H9 (cell line): ENCODE measurements around the gene ANKRD55. TPM values are rescaled to one million over a fixed set of nuclear protein-coding genes. Genes with fewer than 3 reads are reported as not detected.

Experiments
- DNase-seq: peaks from one replicate; pipeline ENCODE4 v3.0.0-alpha.2; 2017
- H2AFZ ChIP-seq: one replicate; pipeline ENCODE4 v1.6.1; 2013; ENCODE audit warnings: mild to moderate bottlenecking, low read length, control low read depth, moderate library complexity
- H2AK5ac ChIP-seq: 2 replicates; pipeline ENCODE4 v1.6.1; 2013; ENCODE audit warnings: low read length, control low read depth, mixed read lengths; ENCODE audit not compliant: insufficient read length
- H2BK120ac ChIP-seq: one replicate; pipeline ENCODE4 v1.6.1; 2013; ENCODE audit warnings: low read depth, mild to moderate bottlenecking, low read length, control low read depth, inconsistent platforms; ENCODE audit not compliant: poor library complexity, severe bottlenecking
- H2BK12ac ChIP-seq: 2 replicates; pipeline ENCODE4 v1.6.1; 2013; ENCODE audit warnings: low read length, control low read depth, mixed read lengths, low read depth; ENCODE audit not compliant: insufficient read length
- H2BK15ac ChIP-seq: 2 replicates; pipeline ENCODE4 v1.6.1; 2013; ENCODE audit warnings: low read depth, low read length, control low read depth
- H2BK20ac ChIP-seq: one replicate; pipeline ENCODE4 v1.6.1; 2013; ENCODE audit warnings: low read depth, mild to moderate bottlenecking, low read length, control low read depth, inconsistent platforms; ENCODE audit not compliant: poor library complexity, severe bottlenecking
- H2BK5ac ChIP-seq: 2 replicates; pipeline ENCODE4 v1.6.1; 2013; ENCODE audit warnings: low read length, control low read depth, mixed read lengths; ENCODE audit not compliant: insufficient read length
- H3K14ac ChIP-seq: 2 replicates; pipeline ENCODE4 v1.6.1; 2013; ENCODE audit warnings: low read length, control low read depth; ENCODE audit not compliant: insufficient read depth
- H3K18ac ChIP-seq: 2 replicates; pipeline ENCODE4 v1.6.1; 2013; ENCODE audit warnings: low read depth, mild to moderate bottlenecking, mixed read lengths, low read length, control low read depth; ENCODE audit not compliant: insufficient read length
- H3K23ac ChIP-seq: 2 replicates; pipeline ENCODE4 v1.6.1; 2013; ENCODE audit warnings: low read length, control low read depth, mixed read lengths, low read depth; ENCODE audit not compliant: insufficient read length
- H3K23me2 ChIP-seq: 2 replicates; pipeline ENCODE4 v1.6.1; 2013; ENCODE audit warnings: low read depth, mild to moderate bottlenecking, mixed read lengths, low read length, control low read depth; ENCODE audit not compliant: insufficient read length, poor library complexity, severe bottlenecking
- H3K27ac ChIP-seq: 2 replicates; pipeline ENCODE4 v1.5.1; 2013; ENCODE audit warnings: low read length, control low read depth, mixed read lengths, low read depth; ENCODE audit not compliant: insufficient read length
- H3K27me3 ChIP-seq: 2 replicates; pipeline ENCODE4 v1.6.1; 2013; ENCODE audit warnings: low read length, control low read depth, inconsistent platforms; ENCODE audit not compliant: insufficient read depth
- H3K4ac ChIP-seq: 2 replicates; pipeline ENCODE4 v1.6.1; 2013; ENCODE audit warnings: low read depth, mild to moderate bottlenecking, control low read depth, inconsistent platforms, low read length, moderate library complexity
- H3K4me1 ChIP-seq: 2 replicates; pipeline ENCODE4 v1.6.1; 2013; ENCODE audit warnings: low read length, control low read depth, inconsistent platforms; ENCODE audit not compliant: insufficient read depth
- H3K4me2 ChIP-seq: 2 replicates; pipeline ENCODE4 v1.6.1; 2013; ENCODE audit warnings: low read length, control low read depth, mixed read lengths; ENCODE audit not compliant: insufficient read length, insufficient read depth
- H3K56ac ChIP-seq: 2 replicates; pipeline ENCODE4 v1.6.1; 2013; ENCODE audit warnings: low read depth, mild to moderate bottlenecking, mixed read lengths, low read length, control low read depth; ENCODE audit not compliant: insufficient read length
- H3K79me1 ChIP-seq: 2 replicates; pipeline ENCODE4 v1.6.1; 2013; ENCODE audit warnings: low read depth, mild to moderate bottlenecking, moderate library complexity, low read length, control low read depth, inconsistent platforms; ENCODE audit not compliant: insufficient read depth, poor library complexity, severe bottlenecking
- H3K79me2 ChIP-seq: 2 replicates; pipeline ENCODE4 v1.6.1; 2013; ENCODE audit warnings: low read length, control low read depth, inconsistent platforms; ENCODE audit not compliant: insufficient read depth
- H3K9ac ChIP-seq: 2 replicates; pipeline ENCODE4 v1.6.1; 2013; ENCODE audit warnings: low read length, control low read depth, mixed read lengths; ENCODE audit not compliant: insufficient read length; ENCODE audit errors: extremely low read depth
- H3K9me3 ChIP-seq: one replicate; pipeline ENCODE4 v1.6.1; 2013; ENCODE audit warnings: low read depth, low read length, inconsistent platforms; ENCODE audit not compliant: control insufficient read depth
- H3T11ph ChIP-seq: one replicate; pipeline ENCODE4 v1.6.1; 2013; ENCODE audit warnings: mild to moderate bottlenecking, low read length, control low read depth, inconsistent platforms
- H4K20me1 ChIP-seq: one replicate; pipeline ENCODE4 v1.6.1; 2013; ENCODE audit not compliant: control insufficient read depth, insufficient read length, insufficient read depth
- H4K5ac ChIP-seq: 2 replicates; pipeline ENCODE4 v1.6.1; 2013; ENCODE audit warnings: low read depth, mild to moderate bottlenecking, mixed read lengths, low read length, control low read depth; ENCODE audit not compliant: insufficient read length
- H4K8ac ChIP-seq: replicated peaks from 2 replicates; pipeline ENCODE4 v1.6.1; 2013; ENCODE audit warnings: low read length, control low read depth, mixed read lengths, low read depth; ENCODE audit not compliant: insufficient read length
- H4K91ac ChIP-seq: 2 replicates; pipeline ENCODE4 v1.6.1; 2013; ENCODE audit warnings: low read depth, mild to moderate bottlenecking, moderate library complexity, mixed read lengths, low read length, control low read depth; ENCODE audit not compliant: insufficient read length
- H3K27ac Mint-ChIP-seq, 3 experiments: 2 replicates in 2 of 3; 3 replicates in 1 of 3; pipeline ENCODE4 v1.8.0; 2020 to 2021; ENCODE audit warnings: mixed read lengths in 3 of 3, mild to moderate bottlenecking in 1 of 3, moderate library complexity in 1 of 3
- H3K27me3 Mint-ChIP-seq: 2 replicates; pipeline ENCODE4 v1.8.0; 2021; ENCODE audit warnings: low read depth, mild to moderate bottlenecking, moderate library complexity, mixed read lengths
- H3K36me3 Mint-ChIP-seq, 3 experiments: 2 replicates in 2 of 3; 3 replicates in 1 of 3; pipeline ENCODE4 v1.8.0; 2020 to 2021; ENCODE audit warnings: low read depth in 3 of 3, mixed read lengths in 3 of 3; ENCODE audit not compliant: insufficient read depth in 1 of 3
- H3K4me1 Mint-ChIP-seq, 2 experiments: 2 replicates each; pipeline ENCODE4 v1.8.0; 2020; ENCODE audit warnings: mixed read lengths in 2 of 2
- H3K4me3 Mint-ChIP-seq, 2 experiments: 2 replicates in 1 of 2; 3 replicates in 1 of 2; pipeline ENCODE4 v1.8.0; 2020 to 2021; ENCODE audit warnings: mild to moderate bottlenecking in 2 of 2, mixed read lengths in 2 of 2, moderate library complexity in 1 of 2
- H3K9me3 Mint-ChIP-seq, 2 experiments: 2 replicates in 1 of 2; 3 replicates in 1 of 2; pipeline ENCODE4 v1.8.0; 2020; ENCODE audit warnings: mild to moderate bottlenecking in 2 of 2, mixed read lengths in 2 of 2, moderate library complexity in 1 of 2
- CTCF ChIP-seq: fragments of 200-600 bp; sonication (generic); conservative IDR thresholded peaks from 3 replicates; pipeline ENCODE4 v1.8.0; 2021; ENCODE audit warnings: antibody characterized with exemption, mild to moderate bottlenecking
- WGBS: extraction: QIAGEN DNeasy Blood & Tissue Kit; methylation state at CpG from one replicate; pipeline ENCODE4 v1.1.7; 2013; ENCODE audit warnings: missing lambda C conversion rate, low lambda C conversion rate, mixed read lengths; ENCODE audit not compliant: insufficient read length; ENCODE audit errors: extremely low coverage; 5-methylcytosine and 5-hydroxymethylcytosine counted together
- total RNA-seq: library from RNA; stranded (reverse); gene quantifications from 2 replicates; pipeline ENCODE4 v1.2.1, GENCODE V29; 2021

ANKRD55 gene
- total RNA-seq, 1 experiment from 2014 or later = not detected

GRCh38 chr5:56099346-56099745 is 133.8 kb downstream of the ANKRD55 start:
- TF ChIP-seq CTCF = no peak
- no peaks in the 10 kb centered on the region for H3K36me3 Mint-ChIP-seq
- H3K14ac ChIP-seq = no peak overlapping the region
- H4K8ac ChIP-seq = no peak overlapping the region
- no peak overlapping the region for H2AK5ac ChIP-seq
- H3K27ac Mint-ChIP-seq = no peak overlapping the region
- H3K4ac ChIP-seq = no peak overlapping the region
- H3K23ac ChIP-seq = no peak overlapping the region
- H3K9ac ChIP-seq = no peak overlapping the region
- no peaks in the 10 kb centered on the region for H3K9me3 ChIP-seq
- no peak overlapping the region for H3K18ac ChIP-seq
- H3K4me3 Mint-ChIP-seq = no peak overlapping the region
- H3K27ac ChIP-seq = no peak overlapping the region
- no peaks in the 10 kb centered on the region for H4K20me1 ChIP-seq
- H2BK20ac ChIP-seq = no peak overlapping the region
- no peak overlapping the region for H3K4me2 ChIP-seq
- H3T11ph ChIP-seq = no peak overlapping the region
- no peak overlapping the region for H4K91ac ChIP-seq
- no peak overlapping the region for H4K5ac ChIP-seq
- no peak overlapping the region for H2AFZ ChIP-seq
- no peaks in the 10 kb centered on the region for H3K27me3 Mint-ChIP-seq
- no peak overlapping the region for H2BK12ac ChIP-seq
- no peaks in the 10 kb centered on the region for H3K79me2 ChIP-seq
- no peaks in the 10 kb centered on the region for H3K27me3 ChIP-seq
- no peak for DNase-seq
- H3K79me1 ChIP-seq = no peaks in the 10 kb centered on the region
- no peak overlapping the region for H2BK15ac ChIP-seq
- H3K56ac ChIP-seq = no peak overlapping the region
- H2BK5ac ChIP-seq = no peak overlapping the region
- no CpG with 5 or more reads among the region's 2 CpGs for WGBS
- no peaks in the 10 kb centered on the region for H3K23me2 ChIP-seq
- no peaks in the 10 kb centered on the region for H3K4me1 Mint-ChIP-seq
- no peaks in the 10 kb centered on the region for H3K9me3 Mint-ChIP-seq
- H2BK120ac ChIP-seq = no peak overlapping the region
- H3K4me1 ChIP-seq = no peaks in the 10 kb centered on the region
